ENCODE data around the gene ADAMTSL1. TPM values are rescaled to one million over a fixed set of nuclear protein-coding genes. Genes with fewer than 3 reads are reported as not detected.
A peak's percentile ranks its signal among the peaks of the same experiment; 100 is the strongest.
"Not testable (repeated sequence)": the region's sequence is repeated elsewhere in the genome, so short reads cannot be mapped to it uniquely, and the experiment has no call there.

The ADAMTSL1 gene
- polyA plus RNA-seq, 6 donors from 2014 or later, result not detected

DNA sequence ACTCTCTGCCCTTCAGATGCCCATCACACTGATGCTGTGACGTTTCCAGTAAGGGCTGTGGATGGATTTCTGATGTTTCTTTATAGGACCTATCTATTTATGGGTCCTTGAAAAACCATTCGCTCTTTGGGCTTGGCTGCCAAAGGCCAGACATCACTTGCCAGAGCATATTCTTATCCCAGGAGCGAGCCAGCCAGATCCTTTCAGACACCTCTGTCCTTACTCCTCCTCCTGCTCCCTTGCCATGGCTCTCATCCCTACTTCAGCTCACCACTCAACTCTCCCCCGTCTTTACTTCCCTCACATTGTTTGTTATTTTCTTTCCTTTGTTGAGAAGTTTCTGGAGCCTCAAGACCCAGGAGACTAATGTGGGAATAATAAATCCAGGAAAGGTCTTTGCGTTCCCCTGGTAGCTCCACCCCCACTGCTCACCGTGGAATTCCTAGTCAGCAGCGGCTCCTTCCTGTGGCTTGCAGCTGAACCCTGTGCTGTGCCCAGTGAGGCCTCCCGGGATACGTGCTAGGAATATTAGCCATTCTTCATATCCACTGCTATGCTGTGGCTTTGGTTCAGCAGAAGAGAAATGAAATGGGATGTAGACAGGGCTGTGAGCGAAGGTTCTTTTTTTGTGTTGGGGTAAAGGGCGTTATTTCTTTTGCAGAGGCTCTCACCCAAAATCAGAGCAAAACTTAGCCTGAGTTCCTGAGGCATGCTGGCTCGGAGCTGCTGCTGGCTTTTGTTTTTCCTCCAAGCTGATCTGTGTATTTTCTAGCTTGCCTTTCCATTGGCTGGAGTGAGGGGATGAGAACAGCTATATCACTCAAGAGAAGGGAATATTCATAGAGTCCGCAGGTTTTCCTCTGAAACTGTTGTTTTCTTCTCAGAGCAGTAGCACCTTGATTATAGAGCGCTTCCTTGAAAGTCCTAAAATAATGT, 387.9 kb downstream of the ADAMTSL1 start:
- Mint-ChIP-seq H3K4me1 (no peaks in the 10 kb centered on the region), H3K4me3 (no peak overlapping the region), H3K36me3 (no peaks in the 10 kb centered on the region), H3K27ac (no peak overlapping the region), H3K9me3 (peaks cover 0 to 5% (median 0%) of the 10 kb centered on the region in 7 donors), H3K27me3 (peaks cover 0 to 4% (median 0%) of the 10 kb centered on the region in 3 donors)
- no peak for ATAC-seq (ENCODE audit: low read depth in 2 of 2)
- no peak for DNase-seq

DNA sequence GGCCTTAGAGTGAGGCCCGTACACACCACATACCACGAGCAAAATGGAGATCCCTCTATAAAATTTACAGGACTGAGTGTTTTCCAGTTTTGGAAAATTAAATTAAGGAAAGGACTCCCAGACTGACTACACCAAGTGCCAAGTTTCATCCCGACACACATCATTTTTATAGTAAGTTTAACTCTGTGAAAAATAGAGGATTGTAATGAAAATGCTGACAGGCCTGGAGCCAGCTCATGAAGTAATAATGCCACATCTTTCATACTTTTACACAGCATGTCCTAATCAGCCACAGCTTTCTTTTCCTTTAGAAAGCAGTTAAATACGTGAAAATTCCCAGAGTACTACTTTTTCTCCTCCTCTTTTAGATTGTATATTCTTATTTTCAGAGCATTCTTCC, 389.8 kb downstream of the ADAMTSL1 start:
- ATAC-seq (ENCODE audit: low read depth in 2 of 2) (no peak), DNase-seq (no peak)
- Mint-ChIP-seq H3K27me3 (peaks cover 0 to 4% (median 0%) of the 10 kb centered on the region in 3 donors), H3K4me1 (no peaks in the 10 kb centered on the region), H3K9me3 (peaks cover 0 to 3% (median 2%) of the 10 kb centered on the region in 7 donors), H3K4me3 (no peak overlapping the region), H3K27ac (no peak overlapping the region), H3K36me3 (no peaks in the 10 kb centered on the region)

DNA sequence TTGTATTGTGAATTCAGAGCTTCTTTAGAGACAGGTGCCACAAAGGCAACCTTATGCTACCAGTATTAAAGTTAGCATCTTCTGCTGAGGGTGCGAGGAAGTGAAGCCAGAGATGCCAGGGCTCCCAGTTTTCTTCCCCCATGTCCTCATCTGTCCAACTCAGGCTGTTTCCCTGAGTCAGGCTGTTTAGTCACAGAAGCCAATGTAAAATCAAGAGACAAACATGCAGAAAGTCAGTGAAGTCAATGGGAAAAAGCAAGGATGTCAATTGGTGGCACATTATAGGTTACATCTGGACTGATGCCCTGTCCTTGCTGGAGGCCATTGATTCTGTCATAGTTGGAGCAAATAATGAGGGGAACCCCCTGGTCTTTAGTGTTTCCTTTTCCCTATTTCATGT, 390.6 kb downstream of the ADAMTSL1 start:
- no peak overlapping the region for H3K4me3 Mint-ChIP-seq
- DNase-seq, result no peak
- no peaks in the 10 kb centered on the region for H3K4me1 Mint-ChIP-seq
- peaks cover 1 to 10% (median 4%) of the 10 kb centered on the region in 7 donors for H3K9me3 Mint-ChIP-seq
- H3K27me3 Mint-ChIP-seq, result peaks cover 0 to 4% (median 0%) of the 10 kb centered on the region in 3 donors
- peak overlapping the region in 1 of 6 donors; percentile 45 for H3K27ac Mint-ChIP-seq
- peaks cover 0 to 4% of the 10 kb centered on the region in 2 donors for H3K36me3 Mint-ChIP-seq
- ATAC-seq (ENCODE audit: low read depth in 2 of 2), result no peak

- no peaks in the 10 kb centered on the region for H3K4me1 Mint-ChIP-seq
Measured at GRCh38 chr9:18865542-18865941, 391.6 kb downstream of the ADAMTSL1 start.

GRCh38 chr9:18866121-18866831, 392.3 kb downstream of the ADAMTSL1 start:
- no peaks in the 10 kb centered on the region for H3K4me1 Mint-ChIP-seq
- DNase-seq, result no peak
- no peak overlapping the region for H3K27ac Mint-ChIP-seq
- peaks cover 0 to 4% (median 0%) of the 10 kb centered on the region in 3 donors for H3K27me3 Mint-ChIP-seq
- peaks cover 8 to 28% (median 13%) of the 10 kb centered on the region in 7 donors for H3K9me3 Mint-ChIP-seq
- peaks cover 0 to 8% of the 10 kb centered on the region in 2 donors for H3K36me3 Mint-ChIP-seq
- no peak overlapping the region for H3K4me3 Mint-ChIP-seq
- no peak for ATAC-seq (ENCODE audit: low read depth in 2 of 2)

More at GRCh38 chr9:18865542-18865941, 391.6 kb downstream of the ADAMTSL1 start:
- peaks cover 0 to 8% of the 10 kb centered on the region in 2 donors for H3K36me3 Mint-ChIP-seq
- H3K9me3 Mint-ChIP-seq, result peaks cover 7 to 20% (median 10%) of the 10 kb centered on the region in 7 donors
- no peak overlapping the region for H3K4me3 Mint-ChIP-seq
- peaks cover 0 to 4% (median 0%) of the 10 kb centered on the region in 3 donors for H3K27me3 Mint-ChIP-seq
- no peak overlapping the region for H3K27ac Mint-ChIP-seq
- DNase-seq (no peak), ATAC-seq (ENCODE audit: low read depth in 2 of 2) (no peak)

GRCh38 chr9:18869725-18870124, 395.8 kb downstream of the ADAMTSL1 start:
- H3K27ac Mint-ChIP-seq, result no peak overlapping the region
- H3K4me3 Mint-ChIP-seq, result no peak overlapping the region
- H3K4me1 Mint-ChIP-seq, result no peaks in the 10 kb centered on the region
- ATAC-seq (ENCODE audit: low read depth in 2 of 2), result no peak
- H3K36me3 Mint-ChIP-seq, result peaks cover 0 to 8% of the 10 kb centered on the region in 2 donors
- H3K27me3 Mint-ChIP-seq, result peaks cover 0 to 4% (median 0%) of the 10 kb centered on the region in 3 donors
- DNase-seq, result no peak
- peaks cover 8 to 34% (median 19%) of the 10 kb centered on the region in 7 donors for H3K9me3 Mint-ChIP-seq

- peaks cover 0 to 8% (median 6%) of the 10 kb centered on the region in 3 donors for H3K27me3 Mint-ChIP-seq
- no peak overlapping the region for H3K27ac Mint-ChIP-seq
- no peak overlapping the region for H3K4me3 Mint-ChIP-seq
- ATAC-seq (ENCODE audit: low read depth in 2 of 2) (no peak), DNase-seq (no peak)
- no peaks in the 10 kb centered on the region for H3K4me1 Mint-ChIP-seq
- peaks cover 10 to 28% (median 21%) of the 10 kb centered on the region in 7 donors for H3K9me3 Mint-ChIP-seq
- peaks cover 0 to 8% of the 10 kb centered on the region in 2 donors for H3K36me3 Mint-ChIP-seq
Measured at GRCh38 chr9:18874069-18874468, 400.1 kb downstream of the ADAMTSL1 start.

GRCh38 chr9:18874990-18875389, 401.0 kb downstream of the ADAMTSL1 start:
- not testable (repeated sequence) for H3K4me3 Mint-ChIP-seq; H3K27ac Mint-ChIP-seq; H3K4me1 Mint-ChIP-seq; DNase-seq; H3K27me3 Mint-ChIP-seq; ATAC-seq (ENCODE audit: low read depth in 2 of 2); H3K36me3 Mint-ChIP-seq
- peaks cover 4 to 19% (median 16%) of the 10 kb centered on the region in 7 donors for H3K9me3 Mint-ChIP-seq

DNA sequence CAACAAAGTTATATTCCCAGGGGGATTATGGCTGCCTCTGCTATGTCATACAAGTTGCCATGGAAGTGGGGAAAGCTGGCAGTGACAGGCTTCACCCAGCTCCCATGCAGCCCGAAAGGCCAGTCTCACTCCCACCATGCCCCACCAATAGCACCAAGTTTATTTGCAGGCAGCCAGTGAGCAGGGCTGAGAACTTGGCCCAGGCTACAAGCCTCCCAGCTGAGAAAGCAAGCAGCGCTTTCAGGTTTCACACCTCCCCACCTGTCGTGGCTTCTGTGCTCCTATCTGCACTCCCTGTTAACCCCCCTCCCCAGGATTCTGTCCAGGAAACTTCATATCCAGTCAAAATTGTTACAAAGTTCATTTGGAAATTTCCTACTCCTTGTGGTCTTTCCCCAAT, 404.0 kb downstream of the ADAMTSL1 start:
- Mint-ChIP-seq H3K36me3 (no peaks in the 10 kb centered on the region), H3K4me3 (no peak overlapping the region), H3K27ac (no peak overlapping the region), H3K4me1 (no peaks in the 10 kb centered on the region), H3K9me3 (peaks cover under 1 to 9% (median 3%) of the 10 kb centered on the region in 7 donors), H3K27me3 (peaks cover 0 to 8% (median 6%) of the 10 kb centered on the region in 3 donors)
- no peak for ATAC-seq (ENCODE audit: low read depth in 2 of 2)
- no peak for DNase-seq

GRCh38 chr9:18881758-18882157, 407.8 kb downstream of the ADAMTSL1 start:
- peaks cover 0 to 20% (median 10%) of the 10 kb centered on the region in 7 donors for H3K9me3 Mint-ChIP-seq
- H3K4me1 Mint-ChIP-seq, result no peaks in the 10 kb centered on the region
- no peak for ATAC-seq (ENCODE audit: low read depth in 2 of 2)
- H3K4me3 Mint-ChIP-seq, result no peak overlapping the region
- no peak for DNase-seq
- peaks cover 0 to 7% of the 10 kb centered on the region in 2 donors for H3K36me3 Mint-ChIP-seq
- H3K27me3 Mint-ChIP-seq, result peaks cover 0 to 8% (median 6%) of the 10 kb centered on the region in 3 donors
- H3K27ac Mint-ChIP-seq, result no peak overlapping the region

- H3K27ac Mint-ChIP-seq, result no peak overlapping the region
- DNase-seq (no peak), ATAC-seq (ENCODE audit: low read depth in 2 of 2) (no peak)
- H3K36me3 Mint-ChIP-seq, result peaks cover 0 to 7% of the 10 kb centered on the region in 2 donors
- no peaks in the 10 kb centered on the region for H3K4me1 Mint-ChIP-seq
- H3K4me3 Mint-ChIP-seq, result no peak overlapping the region
- H3K27me3 Mint-ChIP-seq, result peaks cover 0 to 8% (median 8%) of the 10 kb centered on the region in 3 donors
- peaks cover 0 to 20% (median 8%) of the 10 kb centered on the region in 7 donors for H3K9me3 Mint-ChIP-seq
Measured at GRCh38 chr9:18887546-18887945, 413.6 kb downstream of the ADAMTSL1 start.

DNA sequence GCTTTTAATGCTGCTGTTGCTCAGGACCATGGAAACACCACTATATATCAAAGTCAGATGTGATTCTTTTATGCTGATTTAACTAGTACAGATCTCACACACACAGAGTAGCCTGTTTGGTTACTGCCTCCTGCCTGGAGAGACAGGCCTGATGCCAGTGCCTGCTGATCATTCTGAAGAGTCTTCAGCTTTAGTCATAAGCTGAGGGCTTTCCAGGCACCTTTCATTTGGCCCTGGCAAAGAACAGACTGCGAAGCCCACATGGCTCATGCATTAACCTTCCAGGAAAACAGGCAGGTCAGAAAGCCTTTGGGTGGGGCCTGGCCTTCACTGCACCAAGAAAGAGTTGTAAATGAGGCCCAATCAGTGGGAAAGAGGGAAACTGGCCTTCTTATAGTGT, 414.3 kb downstream of the ADAMTSL1 start:
- peaks cover 0 to 16% (median 5%) of the 10 kb centered on the region in 7 donors for H3K9me3 Mint-ChIP-seq
- no peak overlapping the region for H3K4me3 Mint-ChIP-seq
- DNase-seq (no peak), ATAC-seq (ENCODE audit: low read depth in 2 of 2) (no peak)
- H3K27me3 Mint-ChIP-seq, result peaks cover 0 to 8% (median 8%) of the 10 kb centered on the region in 3 donors
- no peak overlapping the region for H3K27ac Mint-ChIP-seq
- H3K4me1 Mint-ChIP-seq, result no peaks in the 10 kb centered on the region
- H3K36me3 Mint-ChIP-seq, result peaks cover 0 to 4% of the 10 kb centered on the region in 2 donors

- Mint-ChIP-seq H3K27ac (no peak overlapping the region), H3K27me3 (peaks cover 0 to 8% (median 8%) of the 10 kb centered on the region in 3 donors), H3K4me3 (peak overlapping the region in 1 of 8 donors; percentile 44), H3K9me3 (peaks cover 0 to 9% (median 4%) of the 10 kb centered on the region in 7 donors), H3K36me3 (peaks cover 0 to 4% of the 10 kb centered on the region in 2 donors), H3K4me1 (no peaks in the 10 kb centered on the region)
- ATAC-seq (ENCODE audit: low read depth in 2 of 2), result no peak
- no peak for DNase-seq
Measured at GRCh38 chr9:18889550-18889949, 415.6 kb downstream of the ADAMTSL1 start.

All from naive B cell (primary cell).